Endometrium (tissue), 2 donors: Measurements from ENCODE around the gene NEK9.
A peak's percentile ranks its signal among the peaks of the same experiment; 100 is the strongest.

Experiments
- FAIRE-seq: peaks from 2 replicates; lab custom pipeline; 2012; peaks lifted over from hg19 to GRCh38; lab: Jason Lieb, UNC
- donor health status: control.
- donor health status: control.

NEK9 gene

GRCh38 chr14:75064205-75064567 lies 62.7 kb downstream of the NEK9 start:
- FAIRE-seq = no peak

- peak; percentile 50 for FAIRE-seq
Observed at GRCh38 chr14:75063491-75064204, 63.2 kb downstream of the NEK9 start, which contains the start of gene ACYP1. Gene ACYP1, minus strand, starts transcription at chr14:75064024. Its CDS starts 471 bp downstream, at chr14:75063553.

DNA sequence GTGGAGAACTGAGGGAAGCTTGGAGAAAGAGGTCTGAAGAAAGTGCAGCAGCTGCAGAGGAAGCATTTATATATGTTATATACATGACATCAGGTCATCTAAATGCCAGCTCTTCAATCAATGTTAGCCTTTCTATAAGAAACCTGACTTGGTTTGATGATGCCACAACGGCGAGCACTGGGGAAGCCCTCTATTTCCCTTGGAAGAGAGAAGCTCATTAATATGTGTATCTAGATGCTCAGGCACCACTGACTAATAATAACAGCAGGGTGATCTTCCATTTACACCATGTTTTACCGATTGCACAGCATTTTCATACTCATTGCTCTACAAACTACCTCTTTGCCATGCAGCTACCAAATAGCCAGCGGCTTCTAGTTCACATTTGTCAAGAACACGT lies 63.8 kb downstream of the NEK9 start:
- no peak for FAIRE-seq

GRCh38 chr14:75060420-75060819 lies 66.4 kb downstream of the NEK9 start:
- no peak for FAIRE-seq

DNA sequence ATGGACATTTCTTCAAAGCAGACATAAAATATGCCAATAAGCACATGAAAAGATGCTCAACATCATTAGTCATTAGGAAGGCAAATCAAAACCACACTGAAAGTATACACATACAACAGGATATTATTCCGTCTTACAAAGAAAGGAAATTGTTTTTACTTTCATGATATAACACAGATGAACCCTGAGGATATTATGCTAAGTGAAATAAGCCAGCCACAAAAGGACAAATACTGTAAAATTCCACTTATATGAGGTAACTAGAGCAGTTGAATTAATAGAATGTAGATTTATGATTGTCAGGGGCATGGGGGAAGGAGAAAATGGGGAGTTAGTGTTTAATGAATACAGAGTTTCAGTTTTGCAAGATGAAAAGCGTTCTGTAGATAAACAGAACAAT lies 67.2 kb downstream of the NEK9 start:
- FAIRE-seq = peak; percentile 95

GRCh38 chr14:75054421-75054820 lies 72.4 kb downstream of the NEK9 start:
- no peak for FAIRE-seq

DNA sequence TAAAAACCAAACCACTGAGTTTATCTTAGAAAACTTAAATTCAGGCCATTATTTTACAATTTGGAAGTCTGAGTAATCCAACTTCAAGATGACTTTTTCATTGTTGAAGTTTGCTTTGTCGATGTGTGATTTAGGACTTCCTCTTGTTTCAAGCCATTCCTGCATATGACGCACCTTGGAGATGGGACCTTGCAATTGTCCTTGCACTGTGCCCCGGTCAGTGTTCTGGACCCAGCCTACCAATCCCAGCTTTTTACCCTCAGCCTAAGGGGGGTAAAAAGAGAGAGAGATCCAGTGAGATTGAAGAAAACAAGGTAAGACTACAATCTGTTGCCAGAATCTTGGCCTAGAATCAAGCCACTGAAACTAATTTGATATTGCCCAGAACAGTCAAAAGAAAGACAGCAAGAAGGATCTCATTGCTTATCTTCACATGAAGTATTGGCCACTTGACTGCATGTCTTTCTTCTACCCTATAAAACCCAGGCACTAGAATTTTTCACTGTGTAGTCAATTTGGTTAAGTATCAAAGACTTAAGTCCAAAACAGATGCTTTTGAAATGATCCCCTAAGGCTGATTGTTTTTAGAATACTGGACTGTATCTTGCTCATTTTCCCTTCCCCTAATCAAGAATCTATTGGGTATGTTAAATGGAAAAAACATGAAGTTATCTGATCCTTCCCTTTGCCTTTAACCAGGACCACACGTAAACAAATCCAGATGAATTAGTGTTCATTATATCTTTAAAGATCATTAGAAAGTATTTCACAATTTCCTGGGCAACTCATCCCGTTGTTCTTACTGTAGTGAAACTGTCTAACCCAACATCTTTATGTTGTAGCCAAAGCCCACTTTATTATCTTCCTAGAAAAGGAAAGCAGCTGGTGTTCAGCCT lies 73.2 kb downstream of the NEK9 start:
- FAIRE-seq = no peak

- peak; percentile 37 for FAIRE-seq
Observed at GRCh38 chr14:75051556-75051899, 75.3 kb downstream of the NEK9 start.

GRCh38 chr14:75050852-75051555 lies 75.8 kb downstream of the NEK9 start, which contains the start of gene MLH3:
Gene MLH3, minus strand, starts transcription at chr14:75051467. Its CDS starts 1,812 bp downstream, at chr14:75049655.
- FAIRE-seq = no peak

DNA sequence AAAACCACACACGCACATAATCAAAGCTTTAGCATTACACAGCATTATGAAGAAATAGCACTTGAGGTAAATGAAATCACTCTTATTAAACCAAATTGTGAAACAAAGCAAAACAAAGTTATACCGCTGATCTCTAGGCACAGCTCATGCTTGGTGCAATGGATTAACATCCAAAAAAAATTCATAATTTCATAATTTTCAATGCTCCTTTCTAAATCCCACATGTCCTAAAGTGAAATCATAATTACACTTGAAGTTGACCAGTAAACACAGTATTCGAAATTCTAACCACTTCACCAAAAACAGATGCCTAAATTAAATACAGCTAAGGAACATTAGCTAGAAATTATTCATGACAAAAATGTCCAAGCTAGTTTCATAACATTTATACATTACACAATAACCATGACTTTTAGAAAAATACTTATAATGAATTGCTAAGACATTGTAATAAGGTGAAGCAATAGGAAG lies 77.1 kb downstream of the NEK9 start:
- FAIRE-seq = peak; percentile 37

GRCh38 chr14:75049136-75049535 lies 77.7 kb downstream of the NEK9 start:
- FAIRE-seq = no peak

GRCh38 chr14:75048101-75048500 lies 78.7 kb downstream of the NEK9 start:
- FAIRE-seq = no peak

GRCh38 chr14:75047506-75047905 lies 79.3 kb downstream of the NEK9 start:
- FAIRE-seq = no peak

- FAIRE-seq = no peak
Observed at GRCh38 chr14:75046899-75047298, 79.9 kb downstream of the NEK9 start.

DNA sequence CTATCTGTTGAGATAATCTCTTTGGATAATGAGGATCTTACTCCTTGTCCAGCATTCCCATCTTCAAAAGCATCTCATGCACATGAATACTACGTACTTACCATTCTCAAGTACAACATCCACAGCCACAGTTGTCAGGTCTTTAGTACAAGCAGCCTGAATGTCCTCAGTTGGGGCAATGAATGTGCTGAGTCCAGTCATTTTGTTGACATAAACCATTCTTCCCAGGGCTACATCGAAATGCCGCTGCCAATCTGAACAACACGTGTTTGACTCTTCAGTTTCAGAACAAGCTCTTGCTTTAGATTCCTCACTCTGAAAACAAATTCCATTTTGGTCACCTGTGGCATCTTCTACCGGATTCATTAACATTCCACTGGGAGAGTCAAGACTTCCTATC lies 80.6 kb downstream of the NEK9 start:
- no peak for FAIRE-seq

DNA sequence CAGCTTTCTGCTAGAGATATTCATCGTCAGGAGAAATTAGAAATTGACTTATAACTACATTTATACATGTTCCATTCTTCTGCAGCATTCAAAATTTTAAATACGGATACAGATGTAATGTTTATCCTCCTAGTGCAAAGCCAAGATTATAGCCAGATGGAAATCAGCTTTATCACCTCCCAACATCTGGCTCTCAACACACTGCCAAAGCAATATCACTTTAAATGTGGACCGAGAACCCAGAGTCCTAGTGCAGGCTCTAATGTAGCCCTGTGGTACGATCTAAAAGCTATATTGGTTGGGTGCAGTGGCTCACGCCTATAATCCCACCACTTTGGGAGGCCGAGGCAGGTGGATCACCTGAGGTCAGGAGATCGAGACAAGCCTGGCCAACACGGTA lies 82.1 kb downstream of the NEK9 start:
- no peak for FAIRE-seq

GRCh38 chr14:75044322-75044721 lies 82.5 kb downstream of the NEK9 start:
- FAIRE-seq = no peak

- no peak for FAIRE-seq
Observed at GRCh38 chr14:75042035-75042434, 84.8 kb downstream of the NEK9 start.

DNA sequence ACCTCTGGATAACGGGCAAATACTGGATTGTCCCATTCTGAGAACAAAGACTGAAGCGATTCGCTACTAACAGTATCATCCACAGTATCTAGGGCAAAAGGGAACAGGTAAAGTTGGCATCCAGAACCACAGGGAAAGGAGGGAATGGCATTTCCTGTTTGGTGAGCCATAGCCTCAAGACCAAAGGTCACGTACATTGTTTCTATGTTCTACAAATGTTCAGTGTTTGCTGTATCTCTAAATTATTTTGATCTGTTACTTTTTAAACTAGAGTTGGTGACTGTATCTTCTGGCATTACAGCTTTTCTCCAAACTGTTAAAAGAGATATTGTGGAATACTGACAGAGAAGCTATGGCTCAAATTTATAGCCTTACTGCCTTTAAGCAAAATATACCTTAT lies 85.2 kb downstream of the NEK9 start:
- no peak for FAIRE-seq

- FAIRE-seq = no peak
Observed at GRCh38 chr14:75040959-75041358, 85.9 kb downstream of the NEK9 start.

DNA sequence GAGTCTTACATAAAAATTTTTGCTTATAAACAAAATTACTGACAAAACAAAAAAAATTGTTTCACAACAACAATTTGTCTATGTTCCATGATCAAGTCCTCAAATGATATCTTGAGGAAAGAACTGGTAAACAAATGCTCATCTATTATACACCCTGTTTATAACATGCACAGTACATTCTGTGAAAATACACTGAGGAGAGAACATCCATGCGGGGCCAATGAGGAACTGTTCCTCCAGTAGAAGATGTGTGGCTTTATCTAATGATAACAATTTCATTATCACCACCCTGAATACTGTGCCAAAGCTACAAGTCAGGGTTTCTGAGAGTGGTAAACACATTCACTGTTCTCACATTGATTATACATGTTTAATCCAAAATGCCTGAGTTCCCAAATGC lies 86.3 kb downstream of the NEK9 start:
- FAIRE-seq = no peak

- no peak for FAIRE-seq
Observed at GRCh38 chr14:75032939-75033338, 93.9 kb downstream of the NEK9 start.

- no peak for FAIRE-seq
Observed at GRCh38 chr14:75030147-75030546, 96.7 kb downstream of the NEK9 start.
